Keratinocyte (primary cell): Measurements from ENCODE around the gene CSTA. TPM values are rescaled to one million over a fixed set of nuclear protein-coding genes. Genes with fewer than 3 reads are reported as not detected.

ENCODE experiments used
- DNase-seq: peaks from one replicate; pipeline ENCODE4 v3.0.0-alpha.2; 2011; ENCODE audit warnings: low read depth, missing footprints, low spot score
- FAIRE-seq: peaks from 2 replicates; lab custom pipeline; 2011; peaks lifted over from hg19 to GRCh38; lab: Jason Lieb, UNC
- H2AFZ ChIP-seq: 2 replicates; pipeline ENCODE4 v1.6.0; 2012; ENCODE audit warnings: low read length, control low read depth, inconsistent platforms; ENCODE audit not compliant: control insufficient read depth
- H3K27ac ChIP-seq: 2 replicates; pipeline ENCODE4 v1.5.1; 2011; ENCODE audit warnings: low read length; ENCODE audit not compliant: control insufficient read depth, insufficient read depth
- H3K27me3 ChIP-seq: 3 replicates; pipeline ENCODE4 v1.6.0; 2011; ENCODE audit warnings: low read length; ENCODE audit not compliant: control insufficient read depth, insufficient read depth; ENCODE audit errors: extremely low read depth
- H3K36me3 ChIP-seq, 2 experiments: 2 replicates in 1 of 2; 3 replicates in 1 of 2; pipeline ENCODE4 v1.5.1; 2011; ENCODE audit warnings: low read length in 2 of 2, mild to moderate bottlenecking in 1 of 2; ENCODE audit not compliant: control insufficient read depth in 2 of 2, insufficient read depth in 2 of 2; ENCODE audit errors: extremely low read depth in 1 of 2
- H3K4me1 ChIP-seq: 3 replicates; pipeline ENCODE4 v1.5.1; 2011; ENCODE audit warnings: low read length; ENCODE audit not compliant: control insufficient read depth, insufficient read depth; ENCODE audit errors: extremely low read depth
- H3K4me2 ChIP-seq: 3 replicates; pipeline ENCODE4 v1.6.0; 2011; ENCODE audit warnings: low read depth, low read length; ENCODE audit not compliant: control insufficient read depth, insufficient read depth; ENCODE audit errors: extremely low read depth
- H3K4me3 ChIP-seq, 3 experiments: fragments of 200-600 bp in 1 of 3; sonication (generic) in 1 of 3; 2 replicates in 2 of 3; 3 replicates in 1 of 3; pipeline ENCODE4 v1.5.1; 2011 to 2016; ENCODE audit warnings: low read length in 3 of 3, mild to moderate bottlenecking in 3 of 3, control low read depth in 2 of 3, inconsistent platforms in 1 of 3, low read depth in 1 of 3, mixed read lengths in 1 of 3, mixed run types in 1 of 3, moderate library complexity in 1 of 3; ENCODE audit not compliant: control insufficient read depth in 2 of 3, insufficient read depth in 2 of 3; ENCODE audit errors: extremely low read depth in 1 of 3
- H3K79me2 ChIP-seq: 2 replicates; pipeline ENCODE4 v1.6.0; 2012; ENCODE audit warnings: low read length; ENCODE audit not compliant: control insufficient read depth, insufficient read depth
- H3K9ac ChIP-seq: 3 replicates; pipeline ENCODE4 v1.6.0; 2011; ENCODE audit warnings: low read length; ENCODE audit not compliant: control insufficient read depth, insufficient read depth; ENCODE audit errors: extremely low read depth
- H3K9me1 ChIP-seq: 3 replicates; pipeline ENCODE4 v1.6.0; 2011; ENCODE audit warnings: low read length; ENCODE audit not compliant: control insufficient read depth, insufficient read depth; ENCODE audit errors: extremely low read depth
- H3K9me3 ChIP-seq: 2 replicates; pipeline ENCODE4 v1.5.1; 2012; ENCODE audit warnings: low read depth, low read length; ENCODE audit not compliant: control insufficient read depth
- H4K20me1 ChIP-seq: 3 replicates; pipeline ENCODE4 v1.6.0; 2011; ENCODE audit warnings: low read length; ENCODE audit not compliant: control insufficient read depth, insufficient read depth; ENCODE audit errors: extremely low read depth
- EZH2 ChIP-seq: IDR thresholded peaks from one replicate; pipeline ENCODE4 v1.6.1; 2012; ENCODE audit warnings: inconsistent platforms, mild to moderate bottlenecking, low read length, moderate library complexity
- dilution Hi-C: fragments of 300-500 bp; cut with MboI; formaldehyde crosslinking; loops from one replicate; pipeline ENCODE4 v1.7.0; 2020; ENCODE audit warnings: low sequenced_read_pairs; ENCODE audit not compliant: extremely low pct_ligation_motif_present
- polyA plus RNA-seq, 5 experiments: library from polyadenylated mRNA; depleted of rRNA in 3 of 5; stranded (reverse) in 3 of 5; stranded (forward) in 1 of 5; unstranded in 1 of 5; fragments of >200 nt; gene quantifications; 1 replicate in 1 of 5; 2 replicates in 3 of 5; 3 replicates in 1 of 5; pipeline versions ENCODE4 v1.2.1 to v1.2.3, GENCODE V29; 2011 to 2012; ENCODE audit warnings: missing spikeins in 2 of 5, low read depth in 1 of 5, low replicate concordance in 1 of 5
- TF ChIP-seq, protein P1 (sequence below), 3 experiments: IDR thresholded peaks in 1 of 3; conservative IDR thresholded peaks in 1 of 3; optimal IDR thresholded peaks in 1 of 3; 2 replicates in 2 of 3; 3 replicates in 1 of 3; pipeline versions ENCODE3 to v1.5.1; 2011; ENCODE audit warnings: low read length in 3 of 3, mild to moderate bottlenecking in 3 of 3, moderate library complexity in 2 of 3, control low read depth in 1 of 3, inconsistent platforms in 1 of 3; ENCODE audit not compliant: insufficient read depth in 2 of 3; ENCODE audit errors: extremely low read depth in 1 of 3

CSTA gene
- polyA plus RNA-seq, 1 donor (not counting 4 experiments of a cell fraction or from before 2014, with no cell fraction given): 1,138 TPM

DNA sequence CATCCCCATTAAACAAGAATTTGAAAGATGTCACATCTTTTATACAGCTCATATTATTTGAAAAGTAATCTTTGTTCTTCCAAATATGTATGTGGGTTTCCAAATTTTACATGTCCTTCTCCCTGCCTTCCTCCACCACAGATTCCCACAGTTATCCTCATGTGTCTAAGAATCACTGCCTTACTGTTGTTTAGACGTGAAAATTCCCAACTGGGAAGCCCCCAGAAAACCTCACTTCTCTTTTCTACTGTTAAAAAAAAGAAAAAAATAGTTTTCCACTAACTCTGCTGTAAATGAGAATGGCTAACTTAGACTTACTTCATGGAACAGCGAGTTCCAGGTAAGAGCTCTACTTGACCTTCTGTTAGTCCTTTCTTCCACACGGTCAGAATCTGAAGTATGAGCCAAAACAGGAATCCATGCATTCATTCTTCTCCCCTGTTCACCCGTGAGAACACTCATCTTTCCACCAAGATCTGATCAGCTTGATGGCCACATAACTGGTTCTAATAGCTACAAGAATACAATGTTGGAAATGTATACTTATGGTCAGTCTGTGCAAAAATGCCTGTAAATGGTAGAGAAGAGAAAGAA, 17.9 kb upstream of the CSTA start:
- Histone ChIP-seq H4K20me1 (no peaks in the 10 kb centered on the region), H3K4me1 (peaks cover 12% of the 10 kb centered on the region), H3K4me2 (no peak overlapping the region), H3K27me3 (no peaks in the 10 kb centered on the region), H2AFZ (no peak overlapping the region), H3K9me3 (no peaks in the 10 kb centered on the region), H3K9me1 (no peaks in the 10 kb centered on the region), H3K36me3 (no peaks in the 10 kb centered on the region), H3K9ac (no peak overlapping the region), H3K4me3 (no peak overlapping the region), H3K27ac (no peak overlapping the region), H3K79me2 (no peaks in the 10 kb centered on the region)
- dilution Hi-C loops: no loop called here
- TF ChIP-seq, protein P1, sequence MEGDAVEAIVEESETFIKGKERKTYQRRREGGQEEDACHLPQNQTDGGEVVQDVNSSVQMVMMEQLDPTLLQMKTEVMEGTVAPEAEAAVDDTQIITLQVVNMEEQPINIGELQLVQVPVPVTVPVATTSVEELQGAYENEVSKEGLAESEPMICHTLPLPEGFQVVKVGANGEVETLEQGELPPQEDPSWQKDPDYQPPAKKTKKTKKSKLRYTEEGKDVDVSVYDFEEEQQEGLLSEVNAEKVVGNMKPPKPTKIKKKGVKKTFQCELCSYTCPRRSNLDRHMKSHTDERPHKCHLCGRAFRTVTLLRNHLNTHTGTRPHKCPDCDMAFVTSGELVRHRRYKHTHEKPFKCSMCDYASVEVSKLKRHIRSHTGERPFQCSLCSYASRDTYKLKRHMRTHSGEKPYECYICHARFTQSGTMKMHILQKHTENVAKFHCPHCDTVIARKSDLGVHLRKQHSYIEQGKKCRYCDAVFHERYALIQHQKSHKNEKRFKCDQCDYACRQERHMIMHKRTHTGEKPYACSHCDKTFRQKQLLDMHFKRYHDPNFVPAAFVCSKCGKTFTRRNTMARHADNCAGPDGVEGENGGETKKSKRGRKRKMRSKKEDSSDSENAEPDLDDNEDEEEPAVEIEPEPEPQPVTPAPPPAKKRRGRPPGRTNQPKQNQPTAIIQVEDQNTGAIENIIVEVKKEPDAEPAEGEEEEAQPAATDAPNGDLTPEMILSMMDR (optimal IDR thresholded peaks at IDR 0.05 in 1 of 3, IDR thresholded peaks at IDR 0.05 in 1 of 3, conservative IDR thresholded peaks at IDR 0.05 in 1 of 3; ENCODE audit: extremely low read depth in 1 of 3, insufficient read depth in 2 of 3, low read length in 3 of 3): no peak
- TF ChIP-seq EZH2: no peak
- FAIRE-seq (no peak), DNase-seq (no peak)

DNA sequence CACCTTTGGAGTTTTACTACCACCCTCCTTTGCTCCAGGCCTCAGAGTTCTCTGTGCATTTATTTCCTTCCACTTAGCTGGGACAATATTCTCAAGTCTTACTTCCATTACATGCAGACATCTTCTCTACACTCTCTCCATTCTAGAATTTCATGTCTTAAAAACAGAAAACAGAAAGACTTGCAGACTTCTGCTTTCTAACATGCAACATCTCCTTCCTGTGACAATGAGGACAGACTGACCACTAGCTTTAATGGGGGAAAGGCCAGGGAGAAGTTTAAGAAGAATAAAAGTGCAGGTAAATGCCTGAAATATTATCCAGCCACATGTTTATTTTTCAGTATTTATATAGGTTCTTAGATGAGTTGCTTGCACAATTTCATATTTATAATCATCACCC, 17.1 kb upstream of the CSTA start:
- dilution Hi-C loops: no loop called here
- H3K9me3 ChIP-seq: no peaks in the 10 kb centered on the region
- no peak overlapping the region for H3K4me3 ChIP-seq
- TF ChIP-seq EZH2: no peak
- TF ChIP-seq, protein P1 (optimal IDR thresholded peaks at IDR 0.05 in 1 of 3, IDR thresholded peaks at IDR 0.05 in 1 of 3, conservative IDR thresholded peaks at IDR 0.05 in 1 of 3; ENCODE audit: extremely low read depth in 1 of 3, insufficient read depth in 2 of 3, low read length in 3 of 3): no peak
- no peak overlapping the region for H3K9ac ChIP-seq
- H3K4me2 ChIP-seq: no peak overlapping the region
- H3K27ac ChIP-seq: no peak overlapping the region
- no peaks in the 10 kb centered on the region for H3K27me3 ChIP-seq
- no peaks in the 10 kb centered on the region for H3K36me3 ChIP-seq
- no peaks in the 10 kb centered on the region for H3K79me2 ChIP-seq
- H2AFZ ChIP-seq: no peak overlapping the region
- peaks cover 12% of the 10 kb centered on the region for H3K4me1 ChIP-seq
- no peaks in the 10 kb centered on the region for H3K9me1 ChIP-seq
- FAIRE-seq: no peak
- DNase-seq: no peak
- H4K20me1 ChIP-seq: no peaks in the 10 kb centered on the region
